HFFc6 (cell line): ENCODE results near the gene SLC8A2. TPM values are rescaled to one million over a fixed set of nuclear protein-coding genes. Genes with fewer than 3 reads are reported as not detected.

Experiments
- DNase-seq: peaks from one replicate; pipeline ENCODE4 v3.0.0-alpha.2; 2018
- H3K27ac Mint-ChIP-seq: 2 replicates; pipeline ENCODE4 v1.8.0; 2020; ENCODE audit warnings: mild to moderate bottlenecking, mixed read lengths
- H3K27me3 Mint-ChIP-seq: 2 replicates; pipeline ENCODE4 v1.8.0; 2021; ENCODE audit warnings: mild to moderate bottlenecking, moderate library complexity, mixed read lengths; ENCODE audit not compliant: insufficient read depth
- H3K36me3 Mint-ChIP-seq: 2 replicates; pipeline ENCODE4 v1.8.0; 2021; ENCODE audit warnings: low read depth, mixed read lengths
- H3K4me1 Mint-ChIP-seq: 2 replicates; pipeline ENCODE4 v1.8.0; 2020; ENCODE audit warnings: low read depth, mixed read lengths
- H3K4me3 Mint-ChIP-seq: 2 replicates; pipeline ENCODE4 v1.8.0; 2020; ENCODE audit warnings: mild to moderate bottlenecking, moderate library complexity, mixed read lengths
- H3K9me3 Mint-ChIP-seq: 2 replicates; pipeline ENCODE4 v1.8.0; 2020; ENCODE audit warnings: mild to moderate bottlenecking, mixed read lengths
- CTCF ChIP-seq: fragments of 200-600 bp; sonication (generic); IDR thresholded peaks from 2 replicates; pipeline ENCODE4 v1.5.0; 2021; ENCODE audit warnings: antibody characterized with exemption, mild to moderate bottlenecking
- total RNA-seq, 6 experiments: library from RNA; stranded (reverse); fragmentation: NEBNext Ultra II Directional; extraction: Animal tissue kit (Norgen Biotek cat#: 25700); gene quantifications; 2 replicates in 1 of 6; 3 replicates in 5 of 6; pipeline ENCODE4 v1.2.3, GENCODE V29; 2021

Gene SLC8A2
- total RNA-seq, 6 experiments from 2014 or later: not detected

GRCh38 chr19:47503130-47503825 lies 31.6 kb upstream of the SLC8A2 start:
- no peak overlapping the region for H3K27ac Mint-ChIP-seq
- H3K4me3 Mint-ChIP-seq: no peak overlapping the region
- H3K9me3 Mint-ChIP-seq: no peaks in the 10 kb centered on the region

GRCh38 chr19:47499863-47500830 lies 28.5 kb upstream of the SLC8A2 start:
- no peak overlapping the region for H3K4me3 Mint-ChIP-seq
- no peaks in the 10 kb centered on the region for H3K36me3 Mint-ChIP-seq
- H3K4me1 Mint-ChIP-seq: peaks cover 6% of the 10 kb centered on the region; the same call in 1 of the 2 replicates
- no peaks in the 10 kb centered on the region for H3K9me3 Mint-ChIP-seq
- H3K27ac Mint-ChIP-seq: no peak overlapping the region
- DNase-seq: no peak
- no peak for TF ChIP-seq CTCF
- peaks cover 1% of the 10 kb centered on the region; the same call in 1 of the 2 replicates for H3K27me3 Mint-ChIP-seq

More at GRCh38 chr19:47503130-47503825, 31.6 kb upstream of the SLC8A2 start:
- TF ChIP-seq CTCF: no peak
- H3K27me3 Mint-ChIP-seq: peaks cover 1% of the 10 kb centered on the region; the same call in 1 of the 2 replicates
- DNase-seq: no peak
- peaks cover 6% of the 10 kb centered on the region; the same call in 1 of the 2 replicates for H3K4me1 Mint-ChIP-seq
- no peaks in the 10 kb centered on the region for H3K36me3 Mint-ChIP-seq

GRCh38 chr19:47499371-47499770 lies 27.7 kb upstream of the SLC8A2 start:
- no peak overlapping the region for H3K27ac Mint-ChIP-seq
- H3K27me3 Mint-ChIP-seq: peaks cover 1% of the 10 kb centered on the region; the same call in 1 of the 2 replicates
- peaks cover 6% of the 10 kb centered on the region; the same call in 1 of the 2 replicates for H3K4me1 Mint-ChIP-seq
- TF ChIP-seq CTCF: no peak
- no peaks in the 10 kb centered on the region for H3K9me3 Mint-ChIP-seq
- no peak for DNase-seq
- no peak overlapping the region for H3K4me3 Mint-ChIP-seq
- H3K36me3 Mint-ChIP-seq: no peaks in the 10 kb centered on the region

- H3K4me1 Mint-ChIP-seq: peaks cover 6% of the 10 kb centered on the region; the same call in 1 of the 2 replicates
- DNase-seq: no peak
- no peak for TF ChIP-seq CTCF
- no peak overlapping the region for H3K4me3 Mint-ChIP-seq
- no peak overlapping the region for H3K27ac Mint-ChIP-seq
- H3K9me3 Mint-ChIP-seq: no peaks in the 10 kb centered on the region
- H3K27me3 Mint-ChIP-seq: peaks cover 1% of the 10 kb centered on the region; the same call in 1 of the 2 replicates
- no peaks in the 10 kb centered on the region for H3K36me3 Mint-ChIP-seq
Measured at GRCh38 chr19:47498561-47498960, 26.9 kb upstream of the SLC8A2 start.

GRCh38 chr19:47497821-47498520 lies 26.3 kb upstream of the SLC8A2 start:
- TF ChIP-seq CTCF: no peak
- Mint-ChIP-seq H3K4me3 (no peak overlapping the region), H3K27ac (no peak overlapping the region), H3K4me1 (peaks cover 6% of the 10 kb centered on the region; the same call in 1 of the 2 replicates), H3K36me3 (no peaks in the 10 kb centered on the region), H3K27me3 (peaks cover 1% of the 10 kb centered on the region; the same call in 1 of the 2 replicates), H3K9me3 (no peaks in the 10 kb centered on the region)
- DNase-seq: no peak
